Central memory CD8-positive, alpha-beta T cell (primary cell): Measurements from ENCODE around the gene HOXA9.

Experiments
- ATAC-seq: fragments of 150-1000 bp; cut with Tn5 transposase; replicated peaks from 2 replicates; pipeline ENCODE4 v1.10.0; 2022; ENCODE audit warnings: mild to moderate bottlenecking, moderate FRiP score, moderate number of reproducible peaks; ENCODE audit not compliant: poor library complexity, severe bottlenecking; ENCODE audit errors: extremely low read depth
- DNase-seq, 2 donors: peaks; one replicate each; pipeline ENCODE4 v3.0.0; 2021; ENCODE audit warnings: low spot score in 2 of 2
- H3K27ac Mint-ChIP-seq: one replicate; pipeline ENCODE4 v1.8.0; 2022; ENCODE audit warnings: low read depth, mild to moderate bottlenecking, moderate library complexity, mixed read lengths
- H3K27me3 Mint-ChIP-seq: one replicate; pipeline ENCODE4 v1.8.0; 2022; ENCODE audit warnings: mixed read lengths
- H3K36me3 Mint-ChIP-seq: one replicate; pipeline ENCODE4 v1.8.0; 2022; ENCODE audit warnings: mild to moderate bottlenecking, moderate library complexity, mixed read lengths; ENCODE audit not compliant: insufficient read depth
- H3K4me1 Mint-ChIP-seq: one replicate; pipeline ENCODE4 v1.8.0; 2022; ENCODE audit warnings: mixed read lengths
- H3K4me3 Mint-ChIP-seq: one replicate; pipeline ENCODE4 v1.8.0; 2022; ENCODE audit warnings: mild to moderate bottlenecking, moderate library complexity, mixed read lengths
- H3K9me3 Mint-ChIP-seq: one replicate; pipeline ENCODE4 v1.8.0; 2022; ENCODE audit warnings: mixed read lengths

HOXA9 gene

DNA sequence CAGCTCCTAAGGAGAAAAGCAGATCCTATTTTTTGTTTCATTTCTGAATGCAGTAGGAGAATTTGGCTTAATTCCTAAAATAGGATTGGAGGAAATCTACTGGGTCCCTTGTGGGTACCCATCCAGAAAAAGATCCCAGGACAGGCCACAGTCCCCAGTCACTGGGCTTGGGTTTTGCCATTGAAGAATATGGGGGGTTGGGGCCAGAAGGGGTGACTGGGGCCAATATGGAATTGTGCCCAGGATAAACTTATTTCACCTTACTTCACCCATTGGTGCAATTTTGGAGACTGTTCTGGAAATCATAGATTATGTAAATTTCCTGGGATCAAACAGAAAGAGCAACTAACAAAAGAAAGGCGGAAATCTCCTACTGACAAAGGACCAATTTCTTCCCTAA, 26.9 kb downstream of the HOXA9 start:
- H3K27me3 Mint-ChIP-seq = peaks cover 75% of the 10 kb centered on the region
- no peak overlapping the region for H3K27ac Mint-ChIP-seq
- no peak overlapping the region for H3K4me3 Mint-ChIP-seq
- H3K4me1 Mint-ChIP-seq = no peaks in the 10 kb centered on the region
- ATAC-seq (no peak), DNase-seq (no peak)
- no peaks in the 10 kb centered on the region for H3K9me3 Mint-ChIP-seq
- no peaks in the 10 kb centered on the region for H3K36me3 Mint-ChIP-seq

DNA sequence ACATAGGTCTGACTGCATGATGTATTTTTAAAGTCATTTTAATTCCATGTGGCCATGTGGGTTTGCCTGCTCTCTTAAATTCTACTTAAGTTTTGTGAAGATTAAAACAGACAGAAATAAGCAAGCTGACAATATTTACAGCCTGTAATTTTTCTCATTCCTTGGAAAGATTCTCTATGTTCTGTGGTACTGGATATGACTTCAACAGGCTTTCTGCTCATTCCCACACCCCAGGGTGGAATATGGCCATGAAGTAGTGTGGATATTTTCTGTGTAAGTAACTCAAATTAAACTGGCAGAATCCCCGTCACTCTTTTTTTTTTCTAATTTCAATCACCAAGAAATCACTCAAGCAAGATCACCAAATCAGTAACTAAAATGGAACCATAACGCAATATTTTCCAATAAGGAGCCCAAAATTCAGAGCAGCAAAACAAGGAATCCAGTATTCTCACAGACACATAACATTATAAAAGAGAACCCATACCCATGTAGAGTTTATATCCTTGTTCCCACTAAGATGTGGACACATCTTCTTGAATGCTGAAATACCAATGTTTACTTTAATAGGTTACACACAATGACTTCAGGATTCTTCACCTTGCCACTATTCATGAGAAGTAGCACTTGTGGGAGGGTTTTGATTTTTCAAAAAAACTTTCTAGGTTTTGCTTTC, 27.6 kb downstream of the HOXA9 start:
- Mint-ChIP-seq H3K36me3 (no peaks in the 10 kb centered on the region), H3K27me3 (peaks cover 80% of the 10 kb centered on the region), H3K4me3 (no peak overlapping the region), H3K4me1 (no peaks in the 10 kb centered on the region), H3K9me3 (no peaks in the 10 kb centered on the region), H3K27ac (no peak overlapping the region)
- ATAC-seq = no peak
- no peak for DNase-seq

- H3K4me1 Mint-ChIP-seq = no peaks in the 10 kb centered on the region
- no peak overlapping the region for H3K4me3 Mint-ChIP-seq
- no peaks in the 10 kb centered on the region for H3K36me3 Mint-ChIP-seq
- DNase-seq (no peak), ATAC-seq (no peak)
- H3K9me3 Mint-ChIP-seq = no peaks in the 10 kb centered on the region
- peaks cover 64% of the 10 kb centered on the region for H3K27me3 Mint-ChIP-seq
- no peak overlapping the region for H3K27ac Mint-ChIP-seq
Measured at GRCh38 chr7:27134392-27134791, 30.9 kb downstream of the HOXA9 start.

GRCh38 chr7:27133409-27134231, 31.7 kb downstream of the HOXA9 start:
- H3K4me1 Mint-ChIP-seq = no peaks in the 10 kb centered on the region
- no peak for ATAC-seq
- H3K9me3 Mint-ChIP-seq = no peaks in the 10 kb centered on the region
- H3K27me3 Mint-ChIP-seq = peaks cover 68% of the 10 kb centered on the region
- no peaks in the 10 kb centered on the region for H3K36me3 Mint-ChIP-seq
- DNase-seq = no peak
- no peak overlapping the region for H3K4me3 Mint-ChIP-seq
- H3K27ac Mint-ChIP-seq = no peak overlapping the region

DNA sequence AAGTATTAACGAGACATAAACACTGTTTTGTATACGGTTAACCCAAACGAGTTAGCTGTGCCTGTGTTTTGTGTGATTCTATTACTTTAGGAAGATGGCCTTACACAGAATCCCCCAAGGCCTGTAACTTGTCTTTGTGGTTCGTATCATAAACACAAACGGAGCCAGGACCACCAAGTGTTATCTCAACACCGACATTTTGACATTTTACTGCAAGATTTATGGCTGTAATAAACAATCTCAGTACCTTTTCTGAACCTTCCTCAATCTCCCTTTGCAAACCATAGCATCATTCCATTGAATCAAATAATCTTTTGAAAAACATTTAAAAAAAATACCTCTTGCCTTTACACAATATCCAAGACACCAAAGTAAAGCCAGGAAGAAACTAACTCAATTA, 32.4 kb downstream of the HOXA9 start:
- no peak for ATAC-seq
- Mint-ChIP-seq H3K36me3 (no peaks in the 10 kb centered on the region), H3K4me3 (no peak overlapping the region), H3K27ac (no peak overlapping the region), H3K4me1 (no peaks in the 10 kb centered on the region), H3K9me3 (no peaks in the 10 kb centered on the region), H3K27me3 (peaks cover 68% of the 10 kb centered on the region)
- no peak for DNase-seq

- H3K4me3 Mint-ChIP-seq = no peak overlapping the region
- H3K27ac Mint-ChIP-seq = no peak overlapping the region
- H3K36me3 Mint-ChIP-seq = no peaks in the 10 kb centered on the region
- H3K9me3 Mint-ChIP-seq = no peaks in the 10 kb centered on the region
- peaks cover 68% of the 10 kb centered on the region for H3K27me3 Mint-ChIP-seq
- H3K4me1 Mint-ChIP-seq = no peaks in the 10 kb centered on the region
- DNase-seq (no peak), ATAC-seq (no peak)
Measured at GRCh38 chr7:27132214-27132613, 33.1 kb downstream of the HOXA9 start.

DNA sequence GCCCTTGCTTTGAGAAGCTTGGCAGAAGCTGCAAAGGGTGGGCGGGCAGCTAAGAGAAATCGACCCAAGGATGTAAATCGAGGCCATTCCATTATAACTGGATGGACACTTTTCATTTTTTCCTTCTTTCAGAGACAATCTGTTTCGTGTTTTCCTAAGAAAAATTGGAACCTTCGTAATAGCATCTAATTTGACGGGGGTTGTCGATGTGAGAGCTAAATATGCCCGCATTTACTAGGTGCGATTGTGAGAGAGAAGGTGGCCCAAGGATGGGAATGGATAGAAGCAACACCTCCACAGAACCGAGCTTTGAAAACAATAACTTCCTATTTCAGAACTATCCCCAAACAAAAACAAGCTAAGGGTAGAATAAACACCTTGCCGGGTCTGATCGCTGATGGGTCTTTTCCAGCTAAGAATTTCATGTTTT, 33.9 kb downstream of the HOXA9 start:
- peak overlapping the region; percentile 44 for H3K4me3 Mint-ChIP-seq
- H3K36me3 Mint-ChIP-seq = no peaks in the 10 kb centered on the region
- H3K27me3 Mint-ChIP-seq = peaks cover 68% of the 10 kb centered on the region
- no peaks in the 10 kb centered on the region for H3K9me3 Mint-ChIP-seq
- no peak overlapping the region for H3K27ac Mint-ChIP-seq
- ATAC-seq = no peak
- H3K4me1 Mint-ChIP-seq = no peaks in the 10 kb centered on the region
- DNase-seq = no peak

DNA sequence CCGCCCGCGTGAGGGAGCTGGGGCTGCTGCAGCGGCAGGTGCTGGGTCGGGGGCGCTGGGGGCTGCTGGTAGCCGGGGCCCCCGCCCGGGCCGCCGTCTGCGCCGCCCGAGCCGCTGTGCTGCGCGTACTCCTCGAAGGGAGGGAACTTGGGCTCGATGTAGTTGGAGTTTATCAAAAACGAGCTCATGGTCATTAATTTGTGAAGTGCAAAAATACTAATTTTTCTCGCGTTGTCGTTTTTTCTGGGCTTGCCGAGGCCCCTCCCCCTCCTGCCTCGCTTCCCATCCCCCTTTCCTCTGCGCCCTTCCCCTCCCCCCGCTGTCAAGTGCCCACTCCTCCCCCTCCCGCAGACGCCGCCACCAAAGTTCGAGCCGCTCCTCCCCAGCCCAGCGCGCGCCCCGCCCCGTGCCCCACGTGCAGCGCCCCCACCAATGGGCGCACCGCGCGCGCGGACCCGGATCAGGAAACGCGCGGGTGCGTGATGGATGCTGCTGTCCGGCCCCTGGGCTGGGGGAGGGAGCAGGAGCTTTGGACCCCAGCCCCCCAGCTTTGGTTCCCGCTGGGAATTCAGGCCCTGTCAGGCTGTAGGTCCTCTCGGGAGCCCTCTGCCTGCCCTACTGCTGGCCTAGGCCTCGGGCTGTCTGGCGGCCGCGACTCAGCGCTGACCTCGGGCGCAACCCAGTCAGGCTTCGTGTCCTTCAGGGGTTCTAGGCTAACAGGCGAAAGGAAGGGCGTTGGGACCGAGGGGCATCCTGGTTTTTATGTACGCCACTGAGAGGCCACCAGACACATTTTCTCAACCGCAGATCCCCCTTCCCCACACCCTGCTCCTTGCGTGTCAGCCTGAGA, 34.6 kb downstream of the HOXA9 start, which contains the start of gene HOXA4:
Gene HOXA4, minus strand, starts transcription at position 218 of the 850 bp plus-strand sequence. Its CDS starts 24 bp downstream, at position 194.
- ATAC-seq = peak; percentile 80
- no peaks in the 10 kb centered on the region for H3K4me1 Mint-ChIP-seq
- peak; percentile 44 to 52 for DNase-seq
- H3K36me3 Mint-ChIP-seq = no peaks in the 10 kb centered on the region
- H3K27ac Mint-ChIP-seq = no peak within 1 kb of the TSS
- H3K27me3 Mint-ChIP-seq = peaks cover 68% of the 10 kb centered on the region
- no peaks in the 10 kb centered on the region for H3K9me3 Mint-ChIP-seq
- H3K4me3 Mint-ChIP-seq = peak within 1 kb of the TSS; percentile 44

DNA sequence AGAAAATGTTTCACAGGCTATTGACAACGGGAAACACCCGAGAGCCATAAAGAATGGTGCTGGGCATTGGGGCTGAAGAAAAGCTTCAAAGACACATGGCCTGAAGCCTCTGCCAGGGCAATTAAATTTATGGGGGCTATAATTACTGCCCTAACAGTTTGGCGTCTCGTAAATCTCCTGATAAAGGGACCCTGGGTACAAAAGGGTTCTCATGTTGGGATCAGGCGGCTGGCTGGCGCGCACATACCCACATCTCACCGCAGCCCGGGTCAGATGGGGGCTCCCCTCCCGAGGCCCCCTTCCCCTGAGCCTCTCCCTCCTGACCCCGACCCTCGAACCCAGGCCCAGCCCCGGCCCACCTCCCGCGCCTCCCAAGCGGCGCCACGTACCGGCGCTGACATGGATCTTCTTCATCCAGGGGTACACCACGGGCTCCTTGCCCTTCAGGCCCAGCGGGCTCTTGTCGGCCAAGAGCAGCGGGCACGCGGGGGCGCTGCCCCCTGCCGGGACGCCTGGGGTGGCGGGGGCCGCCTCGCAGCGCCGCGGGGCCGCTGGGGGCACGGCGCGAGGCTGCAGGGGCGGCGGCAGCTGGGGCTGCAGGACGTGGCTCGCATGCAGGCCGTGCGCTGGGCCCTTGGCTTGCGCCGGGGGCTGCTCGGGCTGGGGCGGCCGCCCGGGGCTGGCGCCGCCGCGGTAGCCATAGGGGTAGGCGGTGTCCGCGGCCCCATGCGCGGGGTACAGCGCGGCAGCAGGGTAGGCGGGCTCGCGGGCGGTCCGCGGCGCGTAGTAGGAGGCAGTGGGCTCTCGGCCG, 35.4 kb downstream of the HOXA9 start:
- Mint-ChIP-seq H3K36me3 (no peaks in the 10 kb centered on the region), H3K27me3 (peaks cover 68% of the 10 kb centered on the region), H3K4me3 (no peak overlapping the region), H3K4me1 (no peaks in the 10 kb centered on the region), H3K27ac (no peak overlapping the region), H3K9me3 (no peaks in the 10 kb centered on the region)
- peak; percentile 7 for ATAC-seq
- no peak for DNase-seq

DNA sequence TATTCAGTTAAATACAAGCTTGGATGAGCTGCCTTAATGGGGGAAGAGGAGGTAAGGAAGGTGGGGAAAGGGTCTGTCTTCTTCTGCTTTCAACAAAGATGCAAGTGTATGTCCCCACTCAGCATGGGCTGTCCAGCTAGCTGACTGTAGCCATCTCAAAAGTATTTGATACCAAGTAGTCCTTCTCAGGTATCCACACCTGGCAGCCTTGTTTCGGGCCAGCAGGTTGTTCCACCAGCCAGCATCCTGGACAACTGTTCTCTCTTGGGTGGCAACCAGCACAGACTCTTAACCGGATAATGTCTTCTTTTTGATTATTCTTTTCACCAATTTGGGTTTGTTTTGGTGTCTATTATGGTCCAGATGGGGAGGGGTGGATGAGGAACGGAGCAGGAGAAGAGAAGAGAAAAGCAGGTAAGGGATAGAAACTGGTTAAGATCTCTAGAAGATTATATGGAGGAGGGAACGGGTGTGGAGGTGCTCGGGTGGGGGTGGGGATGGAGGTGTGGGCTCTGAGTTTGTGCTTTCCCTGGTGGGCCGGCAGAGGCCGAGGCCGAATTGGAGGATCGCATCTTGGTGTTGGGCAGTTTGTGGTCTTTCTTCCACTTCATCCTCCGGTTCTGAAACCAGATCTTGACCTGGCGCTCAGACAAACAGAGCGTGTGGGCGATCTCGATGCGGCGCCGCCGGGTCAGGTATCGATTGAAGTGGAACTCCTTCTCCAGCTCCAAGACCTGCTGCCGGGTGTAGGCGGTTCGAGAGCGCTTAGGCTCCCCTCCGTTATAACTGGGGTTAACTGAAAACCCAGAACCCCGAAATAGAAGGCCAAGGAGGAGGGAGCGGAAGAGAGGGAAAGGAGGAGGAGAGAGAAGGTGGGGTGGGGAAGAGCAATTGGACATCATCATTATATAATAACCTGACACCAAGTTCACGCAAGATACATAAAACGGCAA, 36.3 kb downstream of the HOXA9 start:
- ATAC-seq (no peak), DNase-seq (no peak)
- H3K9me3 Mint-ChIP-seq = no peaks in the 10 kb centered on the region
- no peaks in the 10 kb centered on the region for H3K4me1 Mint-ChIP-seq
- H3K27ac Mint-ChIP-seq = no peak overlapping the region
- H3K27me3 Mint-ChIP-seq = peaks cover 68% of the 10 kb centered on the region
- H3K4me3 Mint-ChIP-seq = no peak overlapping the region
- H3K36me3 Mint-ChIP-seq = no peaks in the 10 kb centered on the region

DNA sequence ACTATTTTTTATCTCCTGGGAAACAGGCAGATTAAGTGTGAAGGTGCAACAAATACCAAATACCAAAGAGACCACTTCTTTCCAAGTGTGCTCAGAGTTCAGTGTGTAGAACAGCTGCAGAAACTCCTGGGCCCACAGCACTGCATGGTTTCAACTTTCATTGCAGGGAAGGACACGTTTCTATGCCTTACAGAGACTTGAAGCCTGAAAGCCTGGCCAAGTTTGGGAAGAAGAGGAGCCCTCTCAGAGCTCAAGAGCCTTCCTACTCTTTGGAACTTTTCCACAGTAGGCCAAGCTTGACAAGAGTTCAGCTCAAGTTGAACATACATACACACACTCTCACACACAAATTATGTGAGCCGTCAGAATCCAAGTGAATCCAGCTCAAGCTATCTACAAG, 37.3 kb downstream of the HOXA9 start:
- DNase-seq (no peak), ATAC-seq (no peak)
- no peak overlapping the region for H3K4me3 Mint-ChIP-seq
- no peaks in the 10 kb centered on the region for H3K36me3 Mint-ChIP-seq
- no peaks in the 10 kb centered on the region for H3K4me1 Mint-ChIP-seq
- H3K27ac Mint-ChIP-seq = no peak overlapping the region
- H3K9me3 Mint-ChIP-seq = no peaks in the 10 kb centered on the region
- H3K27me3 Mint-ChIP-seq = peaks cover 64% of the 10 kb centered on the region
